K562 (cell line): ENCODE measurements around the gene AMPD3. TPM values are rescaled to one million over a fixed set of nuclear protein-coding genes. Genes with fewer than 3 reads are reported as not detected.

Experiments
- ATAC-seq: fragments of 200-7000 bp; cut with Tn5 transposase; 3 replicates; pipeline ENCODE4 v1.9.1; 2020; ENCODE audit warnings: moderate library complexity
- BruUV-seq: library from RNA; stranded (reverse); fragments of 400-500 nt; replicated peaks from 2 replicates; lab custom pipeline; 2021; lab: Mats Ljungman, UMichigan
- CTCF ChIA-PET: fragments of 300-600 bp; formaldehyde crosslinking; extraction: SDS; loops from one replicate; lab custom pipeline; 2021; ENCODE audit warnings: low intra/inter-chr PET ratio; lab: Yijun Ruan, JAX
- POLR2A ChIA-PET: fragments of 300-600, 350-650 bp; sonication (Branson Sonifier 250); formaldehyde crosslinking; extraction: SDS; loops from one replicate; lab custom pipeline; 2021; ENCODE audit warnings: antibody characterized with exemption, inconsistent platforms; lab: Yijun Ruan, JAX
- DNase-seq, 4 experiments: peaks; one replicate each; pipeline versions ENCODE4 v3.0.0 to v3.0.0-alpha.2; 2011 to 2018; ENCODE audit warnings: low spot score in 3 of 4, mixed read lengths in 3 of 4; ENCODE audit errors: extremely low read depth in 1 of 4
- FAIRE-seq: peaks from 2 replicates; lab custom pipeline; 2011; peaks lifted over from hg19 to GRCh38; lab: Jason Lieb, UNC
- H2AFZ ChIP-seq: 2 replicates; pipeline ENCODE4 v1.6.0; 2011; ENCODE audit warnings: low read depth, low read length, control low read depth, inconsistent platforms
- H3K27ac ChIP-seq: fragments of 200-600 bp; 3 replicates; pipeline ENCODE4 v1.8.0; 2011; ENCODE audit warnings: low read depth, mild to moderate bottlenecking, control low read depth, inconsistent platforms, low read length, moderate library complexity, mixed read lengths; ENCODE audit errors: extremely low read depth
- H3K27me3 ChIP-seq, 2 experiments: fragments of 300-600 bp in 1 of 2; 2 replicates in 1 of 2; 3 replicates in 1 of 2; pipeline versions ENCODE4 v1.6.0 to v1.8.0; 2011; ENCODE audit warnings: inconsistent platforms in 2 of 2, low read length in 2 of 2, mild to moderate bottlenecking in 1 of 2, mixed read lengths in 1 of 2, moderate library complexity in 1 of 2; ENCODE audit not compliant: control insufficient read depth in 2 of 2, insufficient read depth in 2 of 2
- H3K36me3 ChIP-seq: fragments of 300-600 bp; 3 replicates; pipeline ENCODE4 v1.8.0; 2011; ENCODE audit warnings: mild to moderate bottlenecking, low read length, inconsistent platforms; ENCODE audit not compliant: control insufficient read depth, insufficient read depth
- H3K4me1 ChIP-seq, 2 experiments: fragments of 200-600 bp in 1 of 2; replicated peaks in 1 of 2; 2 replicates in 1 of 2; 3 replicates in 1 of 2; pipeline versions ENCODE4 v1.5.1 to v1.8.0; 2011; ENCODE audit warnings: inconsistent platforms in 2 of 2, low read length in 2 of 2, mild to moderate bottlenecking in 1 of 2, mixed read lengths in 1 of 2, moderate library complexity in 1 of 2; ENCODE audit not compliant: control insufficient read depth in 2 of 2, insufficient read depth in 2 of 2
- H3K4me2 ChIP-seq: 2 replicates; pipeline ENCODE4 v1.6.1; 2011; ENCODE audit warnings: low read length, control low read depth, inconsistent platforms, mixed read lengths; ENCODE audit not compliant: insufficient read depth
- H3K4me3 ChIP-seq: fragments of 200-600 bp; sonication (generic), shearing (Covaris generic); 2 replicates; pipeline ENCODE4 v1.5.1; 2016; ENCODE audit warnings: control low read depth, inconsistent platforms
- H3K79me2 ChIP-seq: fragments of 200-600 bp; 3 replicates; pipeline ENCODE4 v1.8.0; 2011; ENCODE audit warnings: low read length, inconsistent platforms; ENCODE audit not compliant: control insufficient read depth, insufficient read depth
- H3K9ac ChIP-seq, 2 experiments: 2 replicates each; pipeline versions ENCODE4 v1.6.0 to v1.6.1; 2011; ENCODE audit warnings: low read depth in 2 of 2, low read length in 2 of 2, control low read depth in 1 of 2, inconsistent platforms in 1 of 2, mild to moderate bottlenecking in 1 of 2, mixed read lengths in 1 of 2; ENCODE audit not compliant: insufficient read depth in 1 of 2
- H3K9me1 ChIP-seq: one replicate; pipeline ENCODE4 v1.6.0; 2011; ENCODE audit warnings: inconsistent platforms, mild to moderate bottlenecking, low read length, moderate library complexity; ENCODE audit not compliant: control insufficient read depth, insufficient read depth
- H3K9me3 ChIP-seq: replicated peaks from 2 replicates; pipeline ENCODE4 v1.5.1; 2011; ENCODE audit warnings: low read depth, low read length, inconsistent platforms; ENCODE audit not compliant: control insufficient read depth, insufficient read depth
- H4K20me1 ChIP-seq: replicated peaks from 2 replicates; pipeline ENCODE4 v1.6.1; 2011; ENCODE audit warnings: low read length, inconsistent platforms, mixed read lengths; ENCODE audit not compliant: control insufficient read depth, insufficient read depth
- BRCA1 ChIP-seq, 2 experiments: fragments of 450-650 bp in 1 of 2; sonication (generic) in 1 of 2; formaldehyde crosslinking in 1 of 2; IDR thresholded peaks; 2 replicates each; pipeline versions ENCODE4 v1.5.0 to v1.6.1; 2017 to 2020; ENCODE audit warnings: mild to moderate bottlenecking in 1 of 2, missing genetic modification reagents in 1 of 2
- CEBPB ChIP-seq: fragments of 450-650 bp; IDR thresholded peaks from 2 replicates; pipeline ENCODE4 v1.6.1; 2016; ENCODE audit warnings: missing genetic modification characterization, missing compliant biosample characterization
- COPS2 ChIP-seq: fragments of 450-650 bp; conservative IDR thresholded peaks from 2 replicates; pipeline ENCODE4 v1.6.1; 2016; ENCODE audit warnings: mild to moderate bottlenecking, moderate library complexity
- CXXC5 ChIP-seq: fragments of 250-450 bp; sonication (Bioruptor Pico); IDR thresholded peaks from 2 replicates; pipeline ENCODE4 v1.8.0; 2022; ENCODE audit warnings: inconsistent platforms, mild to moderate bottlenecking, moderate library complexity
- HMBOX1 ChIP-seq: sonication (generic); IDR thresholded peaks from 2 replicates; pipeline ENCODE4 v1.6.1; 2016
- MBD1 ChIP-seq: fragments of 250-450 bp; sonication (Bioruptor Pico); IDR thresholded peaks from 2 replicates; pipeline ENCODE4 v1.8.0; 2022; ENCODE audit warnings: inconsistent platforms
- MTA3 ChIP-seq: fragments of 450-650 bp; formaldehyde crosslinking; IDR thresholded peaks from 2 replicates; pipeline ENCODE4 v1.6.1; 2017; ENCODE audit warnings: mild to moderate bottlenecking, borderline replicate concordance
- NCOR1 ChIP-seq: fragments of 450-650 bp; IDR thresholded peaks from 2 replicates; pipeline ENCODE4 v1.6.1; 2016; ENCODE audit warnings: mild to moderate bottlenecking, moderate library complexity
- NFATC3 ChIP-seq: fragments of 450-650 bp; IDR thresholded peaks from 2 replicates; pipeline ENCODE4 v1.6.1; 2017; ENCODE audit warnings: mild to moderate bottlenecking
- POLR2A ChIP-seq: fragments of 450-650 bp; conservative IDR thresholded peaks from 2 replicates; pipeline ENCODE4 v1.6.1; 2016
- PTTG1 ChIP-seq: fragments of 450-650 bp; IDR thresholded peaks from 2 replicates; pipeline ENCODE4 v1.6.1; 2016; ENCODE audit warnings: low read depth, mild to moderate bottlenecking, missing genetic modification characterization, missing compliant biosample characterization
- RBM17 ChIP-seq: fragments of 200-400 bp; formaldehyde crosslinking; IDR thresholded peaks from 2 replicates; pipeline ENCODE4 v1.6.1; 2017; ENCODE audit warnings: low read depth, mild to moderate bottlenecking, low read length, borderline replicate concordance
- SUPT5H ChIP-seq: fragments of 450-650 bp; IDR thresholded peaks from 2 replicates; pipeline ENCODE4 v1.6.1; 2016
- ZBTB7A ChIP-seq: IDR thresholded peaks from 2 replicates; pipeline ENCODE4 v1.6.1; 2011; ENCODE audit warnings: low read depth, mild to moderate bottlenecking, low read length, moderate library complexity, borderline replicate concordance; ENCODE audit not compliant: control insufficient read depth
- ZNF324 ChIP-seq: fragments of 250-450 bp; sonication (Bioruptor Pico); IDR thresholded peaks from 2 replicates; pipeline ENCODE4 v1.4.0; 2020; ENCODE audit warnings: mild to moderate bottlenecking
- WGBS: fragments of 100-300 bp; shearing (Covaris generic); methylation state at CpG from one replicate; pipeline ENCODE4 v1.1.6; 2016; ENCODE audit warnings: low coverage, mixed read lengths; ENCODE audit not compliant: insufficient coverage; ENCODE audit errors: missing lambda C conversion rate; 5-methylcytosine and 5-hydroxymethylcytosine counted together
- in situ Hi-C: fragments of 300-500 bp; cut with MboI; formaldehyde crosslinking; loops from 4 replicates; pipeline ENCODE4 v1.15.0; 2018; ENCODE audit warnings: inconsistent platforms, mixed read lengths
- intact Hi-C: fragments of 100-400 bp; cut with micrococcal nuclease; formaldehyde crosslinking; loops from 2 replicates; pipeline ENCODE4 v1.14.2; 2022
- polyA plus RNA-seq, 8 experiments: library from polyadenylated mRNA; depleted of rRNA in 4 of 8; stranded (reverse) in 5 of 8; unstranded in 3 of 8; fragments of >200 nt; fragmentation: Nextera tagmentation in 2 of 8; fragmentation: Illumina TruSeq in 1 of 8; extraction: Ambion mirVana in 2 of 8; extraction: Trizol in 1 of 8; gene quantifications; 2 replicates each; pipeline versions ENCODE4 v1.2.1 to v1.2.3, GENCODE V29; 2011 to 2014; ENCODE audit warnings: inconsistent platforms in 1 of 8, missing spikeins in 1 of 8
- total RNA-seq, 7 experiments: library from RNA; depleted of rRNA in 6 of 7; stranded (reverse); fragments of >200 nt in 6 of 7; fragmentation: Illumina TruSeq in 2 of 7; extraction: Trizol in 2 of 7; gene quantifications; 2 replicates each; pipeline versions ENCODE4 v1.2.1 to v1.2.3, GENCODE V29; 2011 to 2021; ENCODE audit warnings: low replicate concordance in 1 of 7

AMPD3 gene
- total and polyA plus RNA-seq, 9 of the 15 experiments (the other 6 are each of a cell fraction or from before 2014, with no cell fraction given): 4.4 to 23.6 (median 11.2) TPM

- Histone ChIP-seq H3K4me2 (no peak overlapping the region), H3K36me3 (peaks cover 85% of the 10 kb centered on the region; the same call in 2 of the 3 replicates), H3K9ac (0 out of 4 replicates have a peak overlapping the region, but pooled peaks of 1 of the 2 experiments have one; percentile 31), H3K9me3 (no peaks in the 10 kb centered on the region), H3K79me2 (peaks cover 4% of the 10 kb centered on the region; the same call in 1 of the 3 replicates), H2AFZ (no peak overlapping the region), H4K20me1 (peaks cover 7% of the 10 kb centered on the region; the same call in 1 of the 2 replicates), H3K9me1 (peaks cover 8% of the 10 kb centered on the region), H3K4me1 (peaks cover 0 to 5% of the 10 kb centered on the region in 2 experiments; a peak in 2 of 5 replicates), H3K27ac (no peak overlapping the region), H3K4me3 (no peak overlapping the region), H3K27me3 (no peaks in the 10 kb centered on the region)
- FAIRE-seq (no peak), ATAC-seq (no peak), DNase-seq (no peak)
- BruUV-seq: no TSS peak
- ChIA-PET POLR2A (interaction anchor here (0.9 to 1.7 kb wide), 4 partner anchors 9 to 38 kb away, joined by 3 to 5 read pairs (median 4); no protein-coding TSS in a partner anchor), CTCF (no interaction called here)
- intact Hi-C loops: no loop called here
- TF ChIP-seq BRCA1 (IDR thresholded peaks at IDR 0.05): no peak
- no peak for TF ChIP-seq BRCA1 (CRISPR knock-in tag; IDR thresholded peaks at IDR 0.05)
- TF ChIP-seq NCOR1: no peak
- no peak for TF ChIP-seq COPS2
- no peak for TF ChIP-seq ZBTB7A
- no peak for TF ChIP-seq HMBOX1
- TF ChIP-seq MTA3: no peak
- TF ChIP-seq PTTG1 (tag): no peak
- TF ChIP-seq RBM17: no peak
- TF ChIP-seq SUPT5H: no peak
- no peak for TF ChIP-seq CXXC5
- TF ChIP-seq POLR2A: no peak
- no peak for TF ChIP-seq ZNF324 (CRISPR knock-in tag)
- TF ChIP-seq MBD1 (CRISPR knock-in tag): no peak
- no peak for TF ChIP-seq NFATC3
- no peak for TF ChIP-seq CEBPB (tag)
- in situ Hi-C loops: no loop called here
- 90% methylated on average over 12 of the region's 16 CpGs for WGBS
Observed at GRCh38 chr11:10478574-10479550, 23.8 kb downstream of the AMPD3 start.
